GM08714 (cell line): ENCODE results near the gene CDK19.

Experiments
- H3K4me3 ChIP-seq: fragments of 200-500 bp; sonication (Bioruptor generic); 2 replicates; pipeline ENCODE4 v1.5.1; 2014; ENCODE audit warnings: mild to moderate bottlenecking, low read length, inconsistent platforms
- ZNF274 ChIP-seq: IDR thresholded peaks from 2 replicates; pipeline ENCODE4 v1.6.1; 2012; ENCODE audit warnings: mild to moderate bottlenecking, low read depth, low read length

The CDK19 gene

DNA sequence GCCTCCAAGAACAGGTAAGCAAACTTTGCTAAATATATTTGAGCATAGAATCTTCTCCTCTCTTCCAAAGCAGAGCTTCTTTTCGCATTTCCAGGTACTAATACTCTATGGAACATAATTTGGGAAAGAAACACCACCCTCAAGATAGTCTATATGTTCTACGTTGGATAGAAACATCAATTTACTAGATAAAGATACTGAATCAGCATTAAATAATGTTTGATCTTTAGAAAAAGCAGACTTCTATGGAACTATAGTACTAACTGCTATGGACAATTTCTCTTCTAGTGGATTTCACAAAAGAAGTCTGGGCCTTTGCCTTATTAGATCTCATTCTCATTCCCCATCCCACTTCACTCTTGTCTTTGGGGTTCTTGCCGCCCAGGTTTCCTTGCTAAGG is 103.0 kb downstream of the CDK19 start:
- no peak for TF ChIP-seq ZNF274
- H3K4me3 ChIP-seq = no peak overlapping the region

DNA sequence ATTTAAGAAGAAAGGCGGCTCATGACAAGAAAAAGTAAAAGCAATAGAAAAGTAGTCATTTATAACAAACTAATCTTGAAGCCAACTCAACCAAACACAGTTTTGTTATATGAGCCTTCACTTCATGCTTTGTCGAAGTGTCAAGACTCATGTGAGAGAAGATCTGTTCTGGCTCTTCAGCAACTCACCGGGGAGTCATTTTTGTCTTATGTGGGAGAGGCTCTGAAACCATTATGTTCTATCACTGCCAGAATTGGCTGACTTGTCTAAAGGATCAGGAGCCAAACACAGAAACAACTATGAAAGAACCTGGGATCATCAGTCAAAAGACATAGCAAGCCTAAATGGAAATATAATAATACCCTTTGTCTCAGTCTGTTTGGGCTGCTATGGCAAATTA is 105.2 kb downstream of the CDK19 start:
- no peak overlapping the region for H3K4me3 ChIP-seq
- TF ChIP-seq ZNF274 = no peak

DNA sequence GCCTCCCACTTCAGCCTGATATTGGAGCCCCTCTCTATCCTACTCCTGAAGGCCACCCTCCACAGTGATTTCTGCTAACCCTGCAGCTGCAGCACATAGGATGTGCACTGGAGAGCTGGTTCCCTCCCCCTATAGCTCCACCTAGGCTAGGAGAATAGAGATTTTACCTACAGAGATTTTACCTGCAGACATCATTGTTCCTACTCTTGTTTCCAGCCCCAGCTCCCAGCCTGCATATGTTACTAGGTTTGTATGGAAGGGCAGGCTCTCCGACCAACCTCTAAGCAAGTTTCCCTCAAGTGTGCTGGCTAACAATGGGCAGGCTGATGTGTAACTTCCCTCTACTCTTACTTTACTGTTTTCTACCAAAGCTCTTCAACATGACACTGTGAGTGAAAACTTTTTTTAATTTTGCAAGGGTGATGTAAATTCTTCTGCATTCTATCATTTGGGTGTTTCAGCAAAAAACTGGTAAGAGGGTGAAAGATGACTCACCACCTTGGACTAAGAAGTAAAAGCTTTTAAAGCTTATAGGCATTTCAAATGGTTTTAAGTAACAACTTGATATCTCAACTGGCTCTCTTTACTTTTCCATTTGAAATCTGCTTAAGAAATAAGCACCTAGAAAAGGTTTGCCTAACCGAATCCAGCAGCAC is 106.8 kb downstream of the CDK19 start:
- no peak overlapping the region for H3K4me3 ChIP-seq
- no peak for TF ChIP-seq ZNF274

DNA sequence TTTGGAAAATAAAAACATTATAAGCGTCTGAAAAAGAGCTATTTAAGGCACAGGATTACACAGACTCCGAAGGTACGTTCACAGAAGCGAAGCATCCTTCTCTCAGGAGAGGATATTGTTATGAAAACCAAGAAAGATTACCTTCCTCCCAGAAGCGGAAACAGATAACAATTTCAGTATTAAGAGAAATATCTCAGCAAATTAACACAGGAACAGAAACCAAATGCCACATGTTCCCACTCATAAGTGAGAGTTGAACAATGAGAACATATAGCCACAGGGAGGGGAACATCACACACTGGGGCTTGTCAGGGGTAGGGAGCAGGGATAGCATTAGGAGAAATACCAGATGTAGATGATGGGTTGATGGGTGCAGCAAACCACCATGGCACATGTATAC is 109.7 kb downstream of the CDK19 start:
- no peak for TF ChIP-seq ZNF274
- no peak overlapping the region for H3K4me3 ChIP-seq

DNA sequence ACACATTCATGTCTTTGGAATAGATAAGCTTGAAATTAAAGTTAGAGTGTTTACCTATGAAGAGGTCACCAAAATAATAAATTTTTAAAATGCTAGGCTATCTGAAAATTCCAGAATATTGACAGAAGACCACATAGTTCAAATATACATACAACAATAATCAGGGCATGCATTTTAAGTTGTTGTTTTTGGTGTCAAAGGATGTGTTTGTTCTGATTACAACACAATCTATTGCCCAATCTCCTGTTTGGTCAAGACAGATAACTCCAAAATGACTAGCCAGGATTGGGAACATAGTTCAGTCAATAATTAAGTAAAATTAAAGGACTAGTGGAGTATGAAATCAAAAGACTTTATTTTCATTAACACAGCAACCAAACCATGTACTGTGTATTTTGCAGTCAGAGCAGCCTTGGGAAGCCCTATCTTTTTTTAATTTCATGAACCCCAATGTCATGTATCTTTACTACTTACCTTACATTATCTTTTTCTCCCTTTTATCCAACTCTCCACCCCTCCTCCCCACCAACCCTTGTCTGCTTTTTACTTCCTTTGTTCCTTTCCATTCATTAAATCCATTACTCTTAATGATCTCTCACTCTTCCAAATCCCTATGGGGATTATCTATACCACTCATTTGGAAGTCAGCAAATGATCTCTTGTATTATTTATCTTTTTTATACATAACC is 111.2 kb downstream of the CDK19 start:
- no peak for TF ChIP-seq ZNF274
- no peak overlapping the region for H3K4me3 ChIP-seq

DNA sequence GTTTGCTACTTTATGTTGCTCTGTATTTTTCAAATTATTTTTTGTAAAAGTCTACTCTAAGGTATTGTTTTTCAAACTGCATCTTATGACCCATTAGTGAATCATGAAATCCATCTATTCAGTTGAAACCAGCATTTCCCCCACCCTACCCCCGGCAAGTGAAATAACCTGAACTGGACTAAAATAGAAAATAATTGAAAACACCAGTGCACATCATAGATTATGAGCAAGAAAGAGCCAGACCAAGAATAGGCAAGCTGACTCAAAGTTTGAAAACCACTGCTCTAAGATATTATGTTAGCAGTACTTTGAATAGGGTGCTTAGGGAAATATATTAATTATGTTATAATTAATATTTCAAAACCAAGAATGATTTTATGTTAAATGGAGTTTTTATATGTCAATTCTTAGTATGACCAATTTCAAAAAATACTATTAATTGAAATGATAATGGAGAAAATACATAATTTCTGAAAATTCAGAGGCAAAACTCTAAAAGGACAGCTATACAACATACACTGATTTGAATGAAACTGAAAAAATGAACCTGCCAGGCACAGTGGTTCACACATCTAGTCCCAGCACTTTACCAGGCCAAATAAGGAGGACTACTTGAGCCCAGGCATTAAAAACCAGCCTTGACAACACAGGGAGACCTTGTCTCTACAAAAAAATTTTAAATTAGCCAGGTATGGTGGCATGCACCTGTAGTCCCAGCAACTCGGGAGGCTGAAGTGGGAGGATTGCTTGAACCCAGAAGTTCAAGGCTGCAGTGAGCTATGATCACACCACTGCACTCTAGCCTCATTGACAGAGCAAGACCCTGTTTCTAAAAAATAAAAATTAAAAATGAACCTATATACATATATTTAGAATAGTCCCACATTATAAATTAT is 112.0 kb downstream of the CDK19 start:
- no peak overlapping the region for H3K4me3 ChIP-seq
- no peak for TF ChIP-seq ZNF274

DNA sequence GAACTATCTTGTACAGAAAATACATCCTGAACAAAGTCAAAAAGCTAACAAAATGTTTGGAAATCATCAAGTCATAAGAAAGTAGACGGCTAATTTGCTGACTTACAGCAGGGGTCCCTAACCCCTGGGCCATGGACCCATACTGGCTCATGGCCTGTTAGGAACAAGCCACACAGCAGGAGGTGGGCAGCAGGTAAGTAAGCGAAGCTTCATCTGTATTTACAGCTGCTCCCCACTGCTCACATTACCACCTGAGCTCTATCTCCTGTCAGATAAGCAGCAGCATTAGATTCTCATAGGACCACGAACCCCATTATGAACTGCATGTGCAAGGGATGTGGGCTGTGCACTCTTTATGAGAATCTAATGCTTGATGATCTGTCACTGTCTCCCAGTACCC is 115.5 kb downstream of the CDK19 start:
- H3K4me3 ChIP-seq = no peak overlapping the region

DNA sequence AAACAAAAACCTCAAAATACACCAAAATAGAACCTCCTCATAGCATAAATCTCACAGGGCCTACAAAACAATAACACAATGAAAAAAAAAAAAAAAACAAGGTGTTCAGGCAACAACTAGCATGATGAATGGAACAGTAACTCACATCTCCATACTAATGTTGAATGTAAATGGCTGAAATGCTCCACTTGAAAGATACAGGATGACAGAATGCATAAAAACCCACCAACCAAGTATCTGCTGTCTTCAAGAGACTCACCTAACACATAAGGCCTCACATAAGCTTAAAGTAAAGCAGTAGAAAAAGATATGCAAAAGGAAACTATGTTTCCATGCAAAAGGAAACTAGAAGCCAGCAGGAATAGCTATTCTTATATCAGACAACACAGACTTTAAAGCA is 121.3 kb downstream of the CDK19 start:
- TF ChIP-seq ZNF274 = no peak
- no peak overlapping the region for H3K4me3 ChIP-seq

More for the DNA sequence above, 115.5 kb downstream of the CDK19 start:
- TF ChIP-seq ZNF274 = no peak

DNA sequence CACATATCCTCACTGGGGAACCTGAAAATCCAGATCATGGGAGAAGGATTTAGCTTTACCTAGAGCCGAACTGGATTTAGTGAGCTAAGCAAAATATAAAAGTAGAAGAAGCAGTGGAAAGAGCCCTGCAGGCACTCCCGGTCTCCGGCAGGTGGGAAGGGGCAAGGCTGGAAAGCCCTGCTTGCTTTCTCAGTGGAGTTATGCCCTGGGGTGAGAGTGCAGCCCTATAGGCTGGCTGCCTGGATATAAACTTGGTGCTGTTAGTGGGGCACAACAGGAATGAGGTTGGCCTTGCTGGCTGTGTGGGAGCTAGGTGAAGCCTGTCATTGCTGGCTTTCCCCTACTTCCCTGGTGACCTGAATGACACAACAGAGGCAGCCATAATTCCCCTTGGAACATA is 122.0 kb downstream of the CDK19 start:
- H3K4me3 ChIP-seq = no peak overlapping the region
- TF ChIP-seq ZNF274 = no peak

DNA sequence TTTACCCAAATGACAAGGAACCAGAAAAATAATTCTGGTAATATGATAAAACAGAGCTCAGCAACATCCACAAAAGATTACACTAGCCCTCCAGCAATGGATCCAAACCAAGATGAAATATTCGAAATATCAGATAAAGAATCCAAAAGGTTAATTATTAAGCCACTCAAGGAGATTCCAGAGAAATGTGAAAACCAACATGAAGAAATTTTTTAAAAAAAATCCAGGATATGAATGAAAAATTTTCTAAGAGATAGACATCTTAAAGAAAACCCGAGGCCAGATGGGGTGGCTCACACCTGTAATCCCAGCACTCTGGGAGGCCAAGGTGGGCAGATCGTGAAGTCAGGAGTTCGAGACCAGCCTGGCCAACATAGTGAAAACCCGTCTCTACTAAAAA is 124.4 kb downstream of the CDK19 start:
- H3K4me3 ChIP-seq = no peak overlapping the region
- no peak for TF ChIP-seq ZNF274

DNA sequence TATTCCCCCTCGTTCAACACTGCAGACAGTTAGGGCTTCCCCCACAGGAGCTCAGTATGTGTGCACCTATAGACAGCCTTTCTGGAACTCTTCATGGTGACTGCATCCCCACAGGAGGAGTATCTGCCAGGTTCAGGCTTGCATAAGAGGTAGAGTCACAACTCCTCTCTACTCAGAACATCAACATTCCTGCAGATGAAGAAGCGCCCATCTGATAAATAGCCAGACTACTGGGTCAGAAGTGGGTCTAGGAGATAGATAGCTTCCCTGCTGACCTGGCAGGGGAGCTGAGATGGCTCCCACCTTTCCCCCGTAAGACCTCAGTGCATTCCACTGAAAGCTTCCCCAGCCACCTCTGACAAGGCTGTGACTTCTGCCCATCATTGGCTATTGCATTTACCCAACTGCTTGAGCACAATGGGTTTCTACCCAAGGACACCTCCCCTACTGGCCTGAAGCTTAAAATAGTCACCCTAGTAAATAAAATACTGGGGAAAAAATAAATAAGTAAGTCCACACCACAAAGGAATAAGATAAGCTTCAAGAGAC is 125.1 kb downstream of the CDK19 start:
- no peak for TF ChIP-seq ZNF274
- H3K4me3 ChIP-seq = no peak overlapping the region

DNA sequence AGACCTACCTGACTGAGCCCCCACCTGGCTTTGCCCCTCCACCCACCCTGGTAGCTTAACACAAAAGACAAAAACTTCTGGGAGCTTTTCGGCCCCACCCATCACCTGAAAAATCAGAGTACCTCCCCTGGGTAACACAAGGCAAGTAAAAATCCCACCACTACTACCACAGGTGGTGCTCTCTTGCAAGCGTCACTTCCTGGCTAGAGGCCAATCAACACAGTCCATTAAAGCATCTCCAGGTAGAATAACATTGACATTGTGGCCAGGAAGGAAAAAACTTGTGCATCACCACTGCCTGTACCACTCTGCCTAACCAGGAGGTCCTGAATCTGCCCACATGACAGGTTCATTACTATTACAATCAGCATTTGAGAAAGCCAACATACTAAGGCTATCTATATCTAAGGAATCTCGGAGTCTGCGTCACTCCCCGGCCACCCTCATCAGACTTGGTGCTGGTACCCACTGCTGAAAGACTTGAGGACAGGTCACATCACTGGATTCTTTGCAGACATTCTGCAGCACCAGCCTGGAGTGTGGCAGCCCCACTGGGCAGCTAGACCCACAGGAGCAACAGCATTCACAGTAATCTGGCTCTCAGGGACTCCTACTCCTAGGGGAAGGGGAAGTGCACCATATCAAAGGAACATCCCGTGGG is 125.9 kb downstream of the CDK19 start:
- H3K4me3 ChIP-seq = no peak overlapping the region
- TF ChIP-seq ZNF274 = no peak

DNA sequence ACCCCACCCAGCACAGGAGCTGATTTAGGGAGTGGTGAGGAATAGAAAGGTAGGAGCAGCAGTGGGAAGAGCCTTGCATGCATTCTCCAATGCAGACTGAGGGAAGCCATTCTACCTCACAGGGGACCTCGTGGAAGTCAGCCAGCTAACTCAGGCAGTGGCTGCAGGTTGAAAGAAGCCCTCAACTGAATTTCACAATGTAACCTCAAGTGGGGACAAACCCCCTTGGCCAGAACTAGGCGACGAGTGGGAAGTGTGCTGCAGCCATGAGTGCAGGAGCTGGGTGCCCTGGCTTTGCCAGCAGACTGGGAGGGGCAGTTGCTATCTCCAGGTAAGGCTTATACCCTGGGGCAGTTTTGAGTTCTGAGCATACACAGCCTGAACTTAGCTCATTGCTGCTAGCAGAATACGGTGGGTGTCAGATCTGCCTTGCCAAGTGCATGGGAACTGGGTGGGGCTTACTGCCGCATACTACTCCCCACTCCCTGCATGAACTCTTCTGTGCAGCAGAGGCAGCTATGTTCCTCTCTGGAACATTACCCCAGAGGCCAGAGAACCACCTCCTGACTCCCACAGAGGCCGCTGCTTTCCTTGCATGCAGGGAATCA is 126.5 kb downstream of the CDK19 start:
- no peak for TF ChIP-seq ZNF274
- H3K4me3 ChIP-seq = no peak overlapping the region

DNA sequence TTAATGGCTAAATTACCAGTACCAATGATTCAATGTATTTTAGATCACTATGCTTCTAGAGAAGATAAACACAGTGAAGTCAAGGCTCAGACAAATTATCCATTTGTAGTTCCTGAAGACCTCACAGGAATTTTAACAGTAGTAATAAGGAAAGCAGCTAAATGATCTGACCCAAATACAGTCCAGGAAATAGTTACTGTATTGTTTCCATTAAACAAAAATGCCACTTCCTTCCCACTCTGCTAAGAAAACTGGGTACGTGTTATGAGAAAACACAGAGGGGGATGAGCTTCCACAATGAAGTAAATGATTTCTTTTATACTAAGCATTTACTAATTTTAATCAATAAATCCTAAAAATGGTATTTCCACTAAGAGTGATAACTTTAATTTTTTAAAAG is 127.9 kb downstream of the CDK19 start:
- TF ChIP-seq ZNF274 = no peak
- H3K4me3 ChIP-seq = no peak overlapping the region
